AG08396 (cell line): ENCODE measurements around the gene RBM48.
"Not testable (repeated sequence)": the region's sequence is repeated elsewhere in the genome, so short reads cannot be mapped to it uniquely, and the experiment has no call there.

Source experiments
- DNase-seq: peaks from one replicate; pipeline ENCODE4 v3.0.0; 2012; ENCODE audit warnings: low spot score, mixed read lengths

Gene RBM48

DNA sequence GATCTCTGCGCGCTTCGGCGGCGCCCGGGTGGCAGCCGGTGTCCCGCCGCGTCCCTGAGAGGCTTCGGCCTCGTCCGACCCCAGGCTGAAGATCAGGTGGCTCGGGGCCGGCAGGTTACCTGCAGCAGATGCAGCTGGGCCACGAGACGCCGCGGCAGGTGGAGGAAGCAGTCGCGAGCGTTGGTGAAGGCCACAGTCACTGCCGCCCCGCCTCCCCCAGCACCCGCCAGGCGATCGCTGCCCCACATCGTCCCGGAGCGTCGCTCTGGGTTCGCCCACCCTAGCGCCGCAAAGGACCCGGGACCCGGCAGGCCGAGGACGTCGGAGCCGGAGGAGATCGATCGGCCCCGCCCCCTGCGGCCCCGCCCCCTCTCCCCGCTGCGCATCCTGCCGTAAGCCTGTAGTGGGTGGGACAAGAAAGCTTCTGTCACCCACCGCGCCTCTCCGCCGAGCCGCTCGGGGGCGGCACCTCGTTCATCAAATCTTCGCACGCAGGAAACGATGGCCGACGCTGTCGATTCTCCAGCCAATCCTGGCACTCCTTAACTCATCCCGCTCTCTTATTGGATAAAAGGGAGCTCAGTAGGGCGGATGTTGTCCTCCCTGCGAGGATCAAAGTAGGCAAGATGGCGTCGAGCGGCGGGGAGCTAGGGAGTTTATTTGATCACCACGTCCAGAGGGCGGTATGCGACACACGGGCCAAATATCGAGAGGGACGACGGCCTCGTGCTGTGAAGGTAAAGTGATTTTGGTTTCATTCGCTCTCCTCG is at the start of gene RBM48, which contains the start of gene PEX1:
Gene RBM48, plus strand, starts transcription at position 608 of the 770 bp plus-strand sequence. Its CDS starts 19 bp downstream, at position 627.
Gene PEX1, minus strand, starts transcription at position 333 of the 770 bp plus-strand sequence. Its CDS starts 85 bp downstream, at position 248.
- peak; percentile 97 for DNase-seq

DNA sequence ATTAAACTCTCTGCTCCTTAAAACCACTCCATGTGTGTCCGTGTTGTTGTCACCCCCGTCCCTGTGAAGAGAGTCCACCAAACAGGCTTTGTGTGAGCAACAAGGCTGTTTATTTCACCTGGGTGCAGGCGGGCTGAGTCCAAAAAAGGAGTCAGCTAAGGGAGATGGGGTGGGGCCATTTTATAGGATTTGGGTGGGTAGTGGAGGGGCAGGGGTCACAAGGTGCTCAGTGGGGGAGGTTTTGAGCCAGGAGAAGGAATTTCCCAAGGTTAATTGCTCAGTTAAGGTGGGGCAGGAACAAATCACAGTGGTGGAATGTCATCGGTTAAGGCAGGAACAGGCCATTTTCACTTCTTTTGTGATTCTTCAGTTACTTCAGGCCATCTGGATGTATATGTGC is 49.4 kb upstream of the RBM48 start:
- not testable (repeated sequence) for DNase-seq

DNA sequence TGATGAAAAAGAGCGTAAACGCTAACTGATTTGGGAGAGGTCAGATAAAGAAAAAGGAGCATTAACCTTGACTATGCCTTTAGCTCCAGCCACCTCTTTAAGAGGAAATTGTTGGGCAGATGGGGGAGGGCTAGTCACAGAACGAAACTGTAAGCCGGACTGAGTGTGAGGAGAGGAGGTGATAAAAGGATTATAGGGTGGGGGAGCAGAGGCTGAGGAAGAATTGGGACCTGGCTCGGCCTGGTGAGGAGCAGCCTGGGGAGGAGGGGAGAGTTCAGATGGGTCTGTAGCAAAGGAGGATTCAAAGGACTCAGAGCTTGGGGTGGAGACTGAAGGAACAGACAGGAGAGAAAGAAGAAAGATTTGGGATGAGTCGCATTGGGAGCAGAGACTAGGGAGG is 45.0 kb upstream of the RBM48 start:
- DNase-seq = not testable (repeated sequence)

DNA sequence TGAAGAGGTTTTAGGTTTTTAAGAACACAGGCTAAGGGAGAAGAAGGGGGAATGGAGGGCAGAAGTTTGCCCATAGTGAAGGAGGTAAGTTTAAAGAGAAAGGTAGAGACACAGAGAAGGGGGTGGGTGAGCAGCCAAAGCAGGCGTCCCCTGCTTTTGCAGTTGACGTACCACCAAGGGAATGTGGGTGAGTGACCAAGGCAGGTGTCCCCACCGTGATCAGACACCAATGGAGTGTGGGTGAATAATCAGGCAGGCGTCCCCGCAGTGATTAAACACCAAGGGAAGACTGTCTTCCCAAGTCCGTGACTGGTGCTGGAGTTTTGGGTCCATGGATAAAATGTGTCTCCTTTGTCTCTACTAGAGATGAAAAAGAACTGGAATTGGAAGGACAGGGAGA is 44.4 kb upstream of the RBM48 start:
- not testable (repeated sequence) for DNase-seq

DNA sequence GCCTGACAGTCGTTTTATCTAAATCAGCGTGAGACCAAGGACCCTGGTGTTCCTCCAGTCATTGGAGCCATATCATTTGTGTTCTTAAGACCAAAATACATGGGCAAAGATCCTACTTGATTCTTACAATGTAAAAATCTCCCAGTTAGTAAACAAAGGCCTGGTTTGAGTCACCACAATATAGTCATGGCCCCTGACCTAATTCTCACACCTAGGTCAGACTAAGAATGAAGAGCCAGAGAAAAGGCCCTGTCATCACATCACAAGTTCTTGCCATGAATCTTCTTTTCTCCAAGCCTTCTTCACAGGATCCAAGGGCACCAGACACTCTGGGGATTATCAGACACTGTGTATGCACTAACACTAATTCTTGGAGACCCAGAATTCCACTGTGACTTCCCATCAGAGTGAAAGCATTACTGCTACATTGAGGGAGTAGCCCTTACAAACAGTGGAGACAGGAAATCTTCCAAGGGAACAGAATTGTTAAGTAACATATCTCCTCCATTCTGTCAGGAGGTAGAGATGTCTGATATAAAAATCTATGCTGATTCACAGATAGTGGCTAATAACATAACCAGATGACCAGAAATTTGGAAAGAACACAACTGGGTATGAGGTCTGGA is 43.2 kb upstream of the RBM48 start:
- DNase-seq = no peak

DNA sequence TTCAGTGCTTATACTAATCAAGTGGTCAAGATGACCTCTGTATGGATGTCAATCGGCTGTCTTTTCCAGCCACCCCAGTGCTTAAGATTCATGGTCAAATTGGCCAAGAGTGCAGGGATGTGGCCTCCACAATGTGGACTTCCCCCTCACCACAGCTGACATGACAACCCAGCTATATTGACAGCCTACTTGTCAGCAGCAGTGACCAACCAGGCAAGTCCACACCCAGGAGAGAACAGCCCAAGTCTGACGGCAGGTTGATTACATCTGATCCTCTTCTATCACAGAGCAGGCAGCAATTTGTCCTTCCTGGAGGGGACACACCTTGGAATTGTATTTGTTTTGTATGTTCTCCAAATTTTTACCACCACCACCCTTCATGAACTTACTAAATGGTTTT is 42.6 kb upstream of the RBM48 start:
- no peak for DNase-seq

DNA sequence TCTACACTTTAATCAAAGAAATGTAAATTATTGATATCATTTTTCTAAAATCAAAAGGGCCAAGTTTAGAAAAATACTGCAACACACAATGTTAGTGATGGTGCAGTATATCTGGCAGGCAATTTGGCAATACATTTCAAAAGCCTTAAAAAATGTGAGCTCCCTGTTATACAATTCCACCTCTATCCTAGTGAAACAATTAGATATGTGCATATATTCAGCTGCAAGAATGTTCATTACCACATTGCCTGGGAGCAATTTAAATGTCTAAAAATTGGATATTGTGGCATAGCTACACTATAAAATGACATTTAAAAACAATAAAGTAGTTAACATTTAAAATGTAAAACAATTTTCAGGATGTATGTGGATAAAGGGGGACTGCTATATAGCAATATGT is 40.8 kb upstream of the RBM48 start:
- DNase-seq = no peak

DNA sequence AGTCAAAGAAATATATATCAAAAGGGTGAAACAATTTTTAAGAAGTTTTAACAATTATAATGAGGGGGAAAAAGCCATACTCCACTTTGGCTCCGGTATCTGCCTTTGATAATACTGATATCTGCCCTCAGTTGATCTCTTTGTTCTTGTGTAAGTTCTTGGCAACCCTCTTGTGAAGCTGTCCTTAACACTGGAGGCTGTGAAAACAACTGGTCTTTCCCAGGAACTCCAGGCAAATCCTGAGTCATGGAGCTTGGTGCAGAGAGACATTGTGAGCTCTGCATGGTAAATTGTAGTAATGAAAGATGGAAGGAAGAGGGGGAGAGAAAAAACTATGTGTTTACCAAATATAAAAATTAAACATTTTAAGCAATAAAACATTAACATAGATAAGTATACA is 39.0 kb upstream of the RBM48 start:
- no peak for DNase-seq

DNA sequence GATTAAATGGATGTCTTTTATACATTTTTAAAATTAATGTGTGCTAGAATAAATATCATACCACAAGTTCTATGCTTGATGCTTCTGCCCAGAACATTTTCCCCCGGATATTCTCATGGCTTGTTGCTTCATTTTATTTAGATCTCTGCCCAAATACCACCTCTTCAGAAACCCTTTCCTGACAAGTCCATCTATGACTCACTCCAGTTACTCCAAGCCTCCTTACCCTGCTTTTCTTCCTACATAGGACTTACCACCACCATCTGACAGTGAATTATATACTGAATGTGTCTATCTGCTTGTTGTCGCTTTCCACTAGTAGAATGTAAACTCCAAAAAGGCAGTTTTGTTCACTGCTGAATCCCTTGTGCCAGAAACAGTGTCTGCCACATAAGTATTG is 31.7 kb upstream of the RBM48 start:
- no peak for DNase-seq

DNA sequence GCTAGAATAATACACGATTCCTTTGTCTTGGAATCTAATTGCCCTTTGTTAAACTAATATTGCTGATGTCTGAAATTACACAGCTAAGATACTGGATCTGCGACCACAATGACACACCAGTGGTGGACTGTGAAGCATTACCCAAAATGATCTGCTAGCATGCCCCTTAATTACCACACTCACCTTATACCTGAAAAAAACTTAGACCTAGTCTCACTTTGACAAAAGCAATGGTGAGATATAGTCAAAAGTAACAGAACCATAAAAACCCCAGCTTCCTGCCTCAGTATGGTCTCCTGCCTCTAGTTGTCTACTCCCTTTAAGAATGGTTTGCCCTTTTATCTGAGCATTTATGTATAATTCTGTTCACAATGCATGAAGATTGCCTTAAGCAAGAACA is 30.0 kb upstream of the RBM48 start:
- no peak for DNase-seq

DNA sequence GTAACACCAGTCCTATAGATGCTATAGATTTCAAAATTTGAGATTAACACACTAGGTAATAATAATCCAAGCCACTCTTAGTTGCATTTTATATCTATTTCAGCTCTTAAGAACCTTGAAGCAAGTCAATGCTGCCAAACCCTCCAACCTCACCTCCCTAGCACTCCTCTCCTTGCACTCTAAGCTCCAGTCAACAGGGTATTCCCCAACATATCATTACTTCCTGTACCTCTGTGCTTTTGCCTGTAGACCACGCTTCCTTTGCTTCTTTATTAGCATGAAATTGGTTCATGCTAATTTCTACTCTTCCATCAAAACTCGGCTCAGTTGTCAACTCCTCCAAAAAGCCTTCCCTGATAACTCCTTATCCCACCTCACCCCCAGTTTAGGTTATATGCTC is 24.8 kb upstream of the RBM48 start:
- DNase-seq = no peak

DNA sequence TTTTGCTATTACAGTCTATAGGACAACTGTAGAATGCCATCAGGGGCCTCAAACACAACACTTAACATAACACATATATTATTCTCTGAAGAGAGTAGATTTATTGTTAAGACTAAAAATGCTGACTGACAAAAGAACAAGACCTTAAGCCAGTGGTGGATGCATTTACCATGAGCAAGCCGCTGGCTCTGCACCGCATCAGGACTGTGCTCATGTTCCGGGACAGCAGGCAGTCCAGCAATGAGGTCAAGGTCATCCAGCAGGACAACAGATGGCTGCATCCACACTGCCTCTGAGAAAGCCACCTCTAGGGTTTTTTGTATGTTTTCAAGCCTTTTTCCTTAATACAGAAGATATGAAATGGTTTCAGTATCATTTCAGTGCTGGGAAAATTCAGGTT is 24.0 kb upstream of the RBM48 start:
- DNase-seq = no peak

DNA sequence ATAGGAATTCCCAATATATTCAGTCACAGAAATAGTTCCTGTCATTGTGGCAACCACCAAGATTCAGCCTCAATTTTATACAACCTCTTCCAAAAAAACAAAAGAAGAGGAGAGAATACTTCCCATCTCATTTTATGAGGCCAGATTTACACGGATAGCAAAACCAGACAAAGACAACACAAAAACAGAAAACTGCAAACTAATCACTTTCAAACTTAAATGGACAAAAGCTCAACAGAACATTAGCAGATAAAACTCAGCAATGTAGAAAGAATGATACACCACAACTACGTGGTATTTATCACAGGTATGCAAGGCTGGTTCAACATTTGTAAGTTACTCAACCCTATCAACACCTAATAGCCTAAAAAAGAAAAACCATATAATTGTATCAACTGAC is 22.2 kb upstream of the RBM48 start:
- no peak for DNase-seq

DNA sequence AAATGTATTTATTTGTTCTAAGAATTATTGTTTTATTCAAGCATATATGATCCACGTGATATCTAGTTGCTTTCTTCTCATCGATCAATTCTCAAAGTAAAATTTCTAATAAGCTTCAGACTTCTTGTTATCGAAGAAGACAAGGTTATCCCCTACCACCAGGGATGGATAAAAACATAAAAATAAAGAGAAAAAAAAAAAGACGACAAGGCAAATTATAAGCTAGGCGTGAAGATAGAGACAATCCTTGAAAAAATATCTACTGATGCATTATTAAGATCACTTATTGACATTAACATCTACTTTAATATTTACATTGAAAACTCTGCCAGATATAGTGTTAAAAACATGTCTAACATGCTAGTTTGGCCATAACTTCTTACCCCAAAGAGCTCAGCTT is 19.6 kb upstream of the RBM48 start:
- DNase-seq = no peak

DNA sequence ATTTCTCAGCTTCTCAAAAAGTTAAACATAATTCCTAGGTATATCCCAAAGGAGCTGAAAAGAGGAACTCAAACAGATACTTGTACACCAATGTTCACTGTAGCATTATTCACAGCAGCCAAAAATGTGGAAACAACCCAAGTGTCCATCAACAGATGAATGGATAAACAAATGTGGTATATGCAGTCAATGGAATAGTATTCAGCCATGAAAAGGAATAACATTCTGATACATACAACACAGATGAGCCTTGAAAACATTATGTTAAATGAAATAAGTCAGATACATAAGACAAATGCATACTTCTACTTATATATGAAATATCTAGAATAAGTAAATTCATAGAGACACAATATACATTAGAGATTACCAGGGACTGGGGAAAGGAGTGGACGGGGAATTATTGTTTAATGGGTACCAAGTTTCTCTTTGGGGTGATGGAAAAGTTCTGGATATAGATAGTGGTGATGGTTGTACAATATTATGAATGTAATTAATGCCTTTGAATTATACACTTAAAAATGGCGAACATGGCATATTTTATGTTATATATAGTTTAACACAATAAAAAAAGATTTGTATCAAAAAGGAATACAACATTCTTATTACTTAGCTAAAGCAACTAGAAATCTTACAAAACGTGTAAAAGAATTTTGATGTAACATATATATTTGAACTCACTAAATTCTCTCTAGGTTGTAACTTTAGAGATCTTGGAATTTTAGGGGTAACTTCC is 15.3 kb upstream of the RBM48 start:
- no peak for DNase-seq

DNA sequence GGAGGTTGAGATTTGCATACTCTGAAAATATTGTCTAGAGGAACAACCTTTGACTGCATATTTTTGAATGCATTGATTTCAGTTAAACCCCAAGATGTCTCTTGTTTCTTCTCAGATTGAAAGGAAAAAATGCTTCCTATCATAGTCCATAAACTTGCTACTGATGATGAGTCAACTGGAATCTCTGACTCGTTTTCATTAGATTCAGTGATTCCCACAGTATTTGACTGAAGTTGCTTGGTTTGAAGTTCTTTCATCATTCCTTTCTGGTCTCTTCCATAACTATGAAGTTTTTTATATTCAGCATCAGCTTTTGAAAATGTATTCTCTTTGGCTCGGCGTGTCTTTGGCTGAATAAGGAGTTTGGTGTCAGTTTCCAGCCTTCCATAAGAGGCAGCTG is 11.0 kb upstream of the RBM48 start:
- DNase-seq = peak; percentile 9

DNA sequence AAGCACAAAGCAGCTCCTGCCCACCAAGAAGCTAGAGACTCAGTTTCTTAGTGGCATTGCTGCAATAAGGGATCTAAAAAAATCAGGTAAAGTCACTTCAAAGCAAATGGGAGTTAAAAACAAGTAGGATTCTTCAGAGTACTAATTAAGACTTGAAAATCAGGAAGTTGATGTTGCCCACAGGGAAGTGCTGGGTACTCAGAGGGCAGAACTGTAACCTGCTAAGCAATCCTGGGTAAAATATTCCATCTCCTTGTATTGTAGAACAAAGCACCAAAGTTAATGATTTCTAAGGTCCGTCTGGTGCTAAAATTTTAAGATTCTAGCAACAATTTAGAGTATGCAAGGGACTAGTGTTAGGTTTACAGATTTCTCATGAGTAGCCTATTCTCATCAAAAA is 8.6 kb upstream of the RBM48 start:
- no peak for DNase-seq

DNA sequence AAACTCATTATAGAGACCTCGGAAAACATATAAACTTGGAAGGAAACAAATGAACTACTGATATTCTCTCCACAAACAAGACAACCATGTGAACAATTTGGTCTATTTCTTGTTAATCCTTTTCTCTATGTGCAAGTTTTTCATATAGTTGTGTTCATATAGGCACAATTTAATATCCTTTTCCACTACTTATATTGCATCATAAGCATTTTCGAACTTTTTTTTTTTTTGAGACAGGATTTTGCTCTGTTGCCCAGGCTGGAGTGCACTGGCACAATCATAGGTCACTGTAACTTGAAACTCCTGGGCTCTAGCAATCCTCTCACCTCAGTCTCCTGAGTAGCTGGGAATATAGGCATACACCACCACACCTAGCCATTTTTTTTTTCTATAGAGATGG is 5.5 kb upstream of the RBM48 start:
- DNase-seq = no peak

DNA sequence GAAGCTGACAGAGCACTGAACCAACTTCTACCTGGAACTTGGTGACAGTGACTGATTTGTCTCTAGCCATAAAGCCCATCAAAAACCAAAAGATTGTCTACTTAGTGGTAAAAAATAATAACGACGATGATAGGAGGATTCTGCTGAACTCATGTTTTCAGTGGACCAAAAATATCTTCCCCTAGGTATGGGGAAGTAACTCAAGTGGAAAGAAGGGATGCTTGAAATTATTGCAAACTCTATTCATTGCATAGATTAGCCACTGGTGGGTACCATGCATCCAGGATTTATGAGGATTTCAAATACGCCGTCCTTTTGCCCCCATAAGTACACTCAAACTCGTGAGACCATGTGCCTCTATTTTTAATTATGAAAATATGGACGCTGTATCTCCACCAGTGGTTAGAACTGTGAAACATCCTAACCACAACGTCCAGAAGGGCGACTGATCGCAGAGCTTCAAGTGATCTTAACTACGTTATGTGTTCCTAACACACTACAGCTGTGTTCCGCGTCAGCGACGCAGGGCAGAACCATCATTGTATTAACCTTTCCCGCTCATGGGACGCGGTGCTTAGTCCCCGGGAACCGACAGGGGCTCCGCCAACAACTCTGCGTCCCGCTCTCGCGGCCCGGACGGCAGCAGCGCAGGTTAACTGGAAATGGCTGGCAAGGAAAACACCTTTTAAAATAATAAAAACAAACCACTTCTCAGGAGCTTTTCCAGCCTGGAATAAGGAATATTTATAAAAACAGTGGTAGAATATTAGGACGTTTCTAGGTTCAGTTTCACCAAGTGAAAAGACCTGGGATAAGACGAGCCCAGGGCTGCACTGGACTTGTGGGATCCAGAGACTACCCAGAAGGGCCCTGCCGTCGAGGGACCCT is 1.1 kb upstream of the RBM48 start:
- peak; percentile 75 for DNase-seq

DNA sequence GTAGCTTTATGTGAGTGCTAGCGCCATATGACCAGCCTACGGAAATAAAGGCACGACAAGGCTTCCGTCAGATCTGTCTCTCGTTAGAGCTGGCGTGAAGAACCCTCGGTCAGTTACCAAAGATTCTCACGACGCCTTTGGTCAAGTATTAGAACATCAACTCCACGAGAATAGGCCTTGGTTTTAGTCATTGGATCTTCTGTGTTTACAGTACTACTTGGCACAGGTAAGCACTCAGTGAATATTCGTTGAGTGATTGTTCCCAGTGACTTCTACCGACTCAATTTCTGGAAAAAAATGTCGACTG is 316 bp downstream of the RBM48 start:
- DNase-seq = no peak

DNA sequence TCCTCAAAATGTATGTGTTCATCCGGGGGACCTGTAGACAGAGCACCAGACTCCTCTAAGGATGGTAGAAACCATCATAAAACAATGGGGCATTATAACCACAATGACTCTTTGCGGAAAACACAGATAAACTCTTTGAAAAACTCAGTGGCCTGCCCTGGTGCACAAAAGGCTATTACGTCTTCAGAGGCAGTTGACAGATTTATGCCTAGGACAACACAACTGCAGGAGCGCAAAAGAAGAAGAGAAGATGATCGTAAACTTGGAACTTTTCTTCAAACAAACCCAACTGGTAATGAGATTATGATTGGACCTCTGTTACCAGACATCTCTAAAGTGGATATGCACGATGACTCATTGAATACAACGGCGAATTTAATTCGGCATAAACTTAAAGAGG is 6.0 kb downstream of the RBM48 start:
- DNase-seq = no peak

DNA sequence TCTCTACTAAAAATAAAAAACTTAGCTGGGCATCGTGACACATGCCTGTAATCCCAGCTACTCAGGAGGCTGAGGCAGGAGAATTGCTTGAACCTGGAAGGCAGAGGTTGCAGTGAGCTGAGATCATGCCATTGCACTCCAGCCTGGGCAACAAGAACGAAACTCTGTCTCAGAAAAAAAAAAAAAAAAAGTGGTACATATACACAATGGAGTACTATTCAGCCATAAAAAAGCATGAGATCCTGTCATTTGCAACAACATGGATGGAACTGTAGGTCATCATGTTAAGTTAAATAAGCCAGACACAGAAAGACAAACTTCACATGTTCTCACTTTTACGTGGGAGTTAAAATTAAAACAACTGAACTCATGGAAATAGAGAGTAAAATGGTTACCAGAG is 14.9 kb downstream of the RBM48 start:
- not testable (repeated sequence) for DNase-seq
